A549 (cell line): Measurements from ENCODE around the gene ALDOA. TPM values are rescaled to one million over a fixed set of nuclear protein-coding genes. Genes with fewer than 3 reads are reported as not detected.
"Not testable (repeated sequence)": the region's sequence is repeated elsewhere in the genome, so short reads cannot be mapped to it uniquely, and the experiment has no call there.

Source experiments
- ATAC-seq, 2 experiments: fragments of 200-7000 bp in 1 of 2; fragments of >200 bp in 1 of 2; cut with Nextera tagmentation in 1 of 2; cut with Tn5 transposase in 1 of 2; 3 replicates each; pipeline versions ENCODE4 v1.8.0 to v1.9.1; 2018 to 2020; ENCODE audit warnings: mild to moderate bottlenecking in 1 of 2, moderate library complexity in 1 of 2
- CTCF ChIA-PET: fragments of 300-600 bp; sonication (Branson Sonifier 250); formaldehyde crosslinking; extraction: SDS; loops from one replicate; lab custom pipeline; 2021; ENCODE audit warnings: antibody characterized with exemption, inconsistent platforms; lab: Yijun Ruan, JAX
- POLR2A ChIA-PET: fragments of 350-600 bp; formaldehyde crosslinking; extraction: SDS; loops from one replicate; lab custom pipeline; 2021; ENCODE audit warnings: antibody characterized with exemption, inconsistent platforms; lab: Yijun Ruan, JAX
- DNase-seq, 2 experiments: peaks; one replicate each; pipeline versions ENCODE4 v3.0.0 to v3.0.0-alpha.2; 2011 to 2016; ENCODE audit warnings: low read depth in 1 of 2, low spot score in 1 of 2
- FAIRE-seq: peaks from 2 replicates; lab custom pipeline; 2011; peaks lifted over from hg19 to GRCh38; lab: Jason Lieb, UNC
- H3K27ac ChIP-seq, 2 experiments: fragments of >200 bp; sonication (Bioruptor Twin); formaldehyde crosslinking; 3 replicates each; pipeline ENCODE4 v1.5.1; 2016 to 2017
- H3K4me1 ChIP-seq: fragments of >200 bp; sonication (Bioruptor Twin); formaldehyde crosslinking; 3 replicates; pipeline ENCODE4 v1.6.1; 2016
- H3K4me2 ChIP-seq: fragments of >200 bp; sonication (Bioruptor Twin); formaldehyde crosslinking; 3 replicates; pipeline ENCODE4 v1.6.1; 2016
- H3K4me3 ChIP-seq: fragments of >200 bp; sonication (Bioruptor Twin); formaldehyde crosslinking; 3 replicates; pipeline ENCODE4 v1.5.1; 2016
- H3K9me3 ChIP-seq: fragments of >200 bp; sonication (Bioruptor Twin); formaldehyde crosslinking; 3 replicates; pipeline ENCODE4 v1.6.1; 2016
- GATA3 ChIP-seq: IDR thresholded peaks from 2 replicates; pipeline ENCODE4 v1.6.1; 2012; ENCODE audit warnings: borderline replicate concordance
- HDAC2 ChIP-seq: fragments of 200-600 bp; sonication (generic); IDR thresholded peaks from 2 replicates; pipeline ENCODE4 v1.6.1; 2016
- HEYL ChIP-seq: fragments of 250-450 bp; sonication (Bioruptor Pico); IDR thresholded peaks from 2 replicates; pipeline ENCODE4 v1.8.0; 2021; ENCODE audit warnings: mild to moderate bottlenecking, moderate library complexity
- HOXB13 ChIP-seq: fragments of 250-450 bp; sonication (Bioruptor Pico); IDR thresholded peaks from 2 replicates; pipeline ENCODE4 v1.5.0; 2020; ENCODE audit warnings: low read depth, mild to moderate bottlenecking, moderate library complexity
- HOXB5 ChIP-seq: fragments of 250-450 bp; sonication (Bioruptor Pico); IDR thresholded peaks from 2 replicates; pipeline ENCODE4 v1.5.0; 2020; ENCODE audit warnings: mild to moderate bottlenecking, moderate library complexity
- KDM5A ChIP-seq: fragments of 200-600 bp; sonication (generic); IDR thresholded peaks from 2 replicates; pipeline ENCODE4 v1.6.1; 2016; ENCODE audit warnings: antibody characterized with exemption, mild to moderate bottlenecking
- NFE2L2 ChIP-seq: fragments of 150-350 bp; conservative IDR thresholded peaks from 2 replicates; pipeline ENCODE4 v1.6.1; 2014; ENCODE audit warnings: low read length
- PHF8 ChIP-seq: fragments of 200-600 bp; sonication (generic); IDR thresholded peaks from 2 replicates; pipeline ENCODE4 v1.6.1; 2016; ENCODE audit warnings: low read depth, mild to moderate bottlenecking, antibody characterized with exemption, moderate library complexity, borderline replicate concordance
- RARB ChIP-seq: fragments of 250-450 bp; sonication (Bioruptor Pico); IDR thresholded peaks from 2 replicates; pipeline ENCODE4 v1.8.0; 2021; ENCODE audit warnings: mild to moderate bottlenecking, moderate library complexity
- TFCP2L1 ChIP-seq: fragments of 250-450 bp; sonication (Bioruptor Pico); IDR thresholded peaks from 2 replicates; pipeline ENCODE4 v1.5.0; 2021; ENCODE audit warnings: mild to moderate bottlenecking
- ZNF302 ChIP-seq: fragments of 250-450 bp; sonication (Bioruptor Pico); IDR thresholded peaks from 2 replicates; pipeline ENCODE4 v1.9.0; 2021; ENCODE audit warnings: inconsistent platforms, mild to moderate bottlenecking, moderate library complexity
- ZSCAN20 ChIP-seq: fragments of 250-450 bp; sonication (Bioruptor Pico); IDR thresholded peaks from 2 replicates; pipeline ENCODE4 v1.8.0; 2022; ENCODE audit warnings: mild to moderate bottlenecking, moderate library complexity
- WGBS: methylation state at CpG from one replicate; pipeline ENCODE4 v1.1.6; 2017; ENCODE audit errors: missing lambda C conversion rate; 5-methylcytosine and 5-hydroxymethylcytosine counted together
- polyA plus RNA-seq, 4 experiments: library from polyadenylated mRNA; depleted of rRNA in 3 of 4; stranded (reverse); fragments of >200 nt; fragmentation: RNase III in 1 of 4; extraction: RNeasy Plus Mini Kit Qiagen cat#74134 plus additional on column Dnase treatment in 1 of 4; gene quantifications; 2 replicates in 3 of 4; 3 replicates in 1 of 4; pipeline ENCODE4 v1.2.3, GENCODE V29; 2011 to 2017
- TF ChIP-seq, protein P1 (sequence below): fragments of 450-650 bp; IDR thresholded peaks from 2 replicates; pipeline ENCODE4 v1.6.1; 2014; ENCODE audit warnings: antibody characterized with exemption
- TF ChIP-seq, protein P2 (sequence below): fragments of 250-450 bp; sonication (Bioruptor Pico); IDR thresholded peaks from 2 replicates; pipeline ENCODE4 v1.5.0; 2021; ENCODE audit warnings: mild to moderate bottlenecking, moderate library complexity, borderline replicate concordance
- TF ChIP-seq, protein P3 (sequence below): IDR thresholded peaks from 2 replicates; pipeline ENCODE4 v1.6.1; 2012

ALDOA gene
- polyA plus RNA-seq, 2 of the 4 experiments (the other 2 are of a cell fraction): 741 to 1,286 TPM

DNA sequence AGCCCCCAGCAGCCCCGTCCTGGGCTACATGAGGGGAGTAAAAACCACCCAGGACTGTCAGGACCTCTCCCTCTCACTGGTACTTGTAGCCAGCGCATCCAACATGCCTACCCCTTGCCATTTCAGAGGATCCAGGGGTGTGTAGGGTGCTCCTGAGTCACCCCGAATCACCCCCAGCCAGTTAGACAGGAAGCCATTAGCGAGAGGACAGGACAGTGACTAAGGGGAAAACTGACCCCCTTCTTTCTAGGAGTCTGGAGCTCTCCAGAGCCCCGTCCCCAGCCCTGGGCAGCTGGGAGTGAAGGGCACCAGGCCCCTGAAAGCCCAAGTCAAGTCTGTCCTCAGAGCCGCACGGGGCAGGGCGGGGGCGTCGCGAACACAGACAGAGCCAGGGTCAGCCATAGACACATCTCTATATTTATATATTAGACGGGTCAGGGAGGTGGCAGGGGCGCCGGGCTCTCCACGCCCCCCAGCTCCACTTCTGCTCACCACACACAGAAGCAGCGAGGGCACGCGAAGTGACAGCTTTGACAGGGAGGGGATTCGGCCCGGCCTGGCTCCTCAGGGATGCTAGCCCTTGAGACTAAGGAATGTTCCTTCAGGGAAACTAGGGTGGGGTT, 48.3 kb downstream of the ALDOA start:
- peak overlapping the region; percentile 31; the same call in 2 of the 3 replicates for H3K4me2 ChIP-seq
- CTCF ChIA-PET: interaction anchor here (0.6 to 13.1 kb wide), 14 partner anchors 10 to 413 kb away, joined by 3 to 153 read pairs (median 6); partner anchors contain the start of genes DCTPP1, MAPK3, TBX6 and YPEL3
- H3K9me3 ChIP-seq: no peaks in the 10 kb centered on the region
- FAIRE-seq: no peak
- DNase-seq: no peak
- WGBS: 86% methylated on average over 20 of the region's 20 CpGs
- TF ChIP-seq ZNF302 (CRISPR knock-in tag) (no peak), ZSCAN20 (no peak), HDAC2 (no peak), HOXB5 (CRISPR knock-in tag) (no peak)
- TF ChIP-seq, all 56 proteins: peak for 0
- H3K4me1 ChIP-seq: peaks cover 19% of the 10 kb centered on the region
- H3K4me3 ChIP-seq: no peak overlapping the region
- POLR2A ChIA-PET: interaction anchor here (0.6 kb wide), 1 partner anchor 10 kb away, joined by 3 read pairs; no protein-coding TSS in a partner anchor
- H3K27ac ChIP-seq: peak overlapping the region in 1 of 2 experiments; percentile 72; a peak in 3 of 6 replicates
- peak; percentile 7 to 25; a peak in 3 of 6 replicates for ATAC-seq

DNA sequence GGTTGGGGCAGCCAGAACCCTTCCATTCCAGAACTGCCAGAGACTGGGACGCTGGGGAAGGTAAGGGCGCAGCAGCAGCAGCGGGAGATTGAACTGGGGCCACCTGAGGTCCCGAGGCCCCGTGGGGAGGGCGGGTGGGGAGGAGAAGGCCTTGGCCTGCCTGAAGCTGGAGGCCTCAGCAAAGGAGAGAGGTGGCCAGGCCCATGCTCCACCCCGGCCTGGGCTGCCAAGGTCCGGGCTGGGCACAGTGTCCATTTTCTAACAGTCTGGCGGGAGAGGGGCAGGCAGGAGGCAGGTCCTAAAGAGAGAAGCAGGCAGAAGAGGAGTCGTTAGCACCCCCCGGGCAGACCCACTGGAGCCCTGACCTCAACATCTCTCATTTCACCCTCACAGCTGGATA, 48.9 kb downstream of the ALDOA start:
- Histone ChIP-seq H3K9me3 (no peaks in the 10 kb centered on the region), H3K4me3 (no peak overlapping the region), H3K4me1 (peaks cover 19% of the 10 kb centered on the region), H3K27ac (peak overlapping the region in 1 of 2 experiments; percentile 72; a peak in 3 of 6 replicates), H3K4me2 (no peak overlapping the region)
- FAIRE-seq: no peak
- ChIA-PET POLR2A (no interaction called here), CTCF (interaction anchor here (1.1 to 13.1 kb wide), 6 partner anchors 10 to 414 kb away, joined by 3 to 153 read pairs (median 6); partner anchors contain the start of genes TBX6 and YPEL3)
- 82% methylated on average over 7 of the region's 11 CpGs for WGBS
- DNase-seq: no peak
- no peak for TF ChIP-seq HEYL (CRISPR knock-in tag)
- TF ChIP-seq, protein P1, sequence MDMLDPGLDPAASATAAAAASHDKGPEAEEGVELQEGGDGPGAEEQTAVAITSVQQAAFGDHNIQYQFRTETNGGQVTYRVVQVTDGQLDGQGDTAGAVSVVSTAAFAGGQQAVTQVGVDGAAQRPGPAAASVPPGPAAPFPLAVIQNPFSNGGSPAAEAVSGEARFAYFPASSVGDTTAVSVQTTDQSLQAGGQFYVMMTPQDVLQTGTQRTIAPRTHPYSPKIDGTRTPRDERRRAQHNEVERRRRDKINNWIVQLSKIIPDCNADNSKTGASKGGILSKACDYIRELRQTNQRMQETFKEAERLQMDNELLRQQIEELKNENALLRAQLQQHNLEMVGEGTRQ: no peak
- TF ChIP-seq HDAC2: no peak
- TF ChIP-seq TFCP2L1 (CRISPR knock-in tag): no peak
- TF ChIP-seq, protein P2, sequence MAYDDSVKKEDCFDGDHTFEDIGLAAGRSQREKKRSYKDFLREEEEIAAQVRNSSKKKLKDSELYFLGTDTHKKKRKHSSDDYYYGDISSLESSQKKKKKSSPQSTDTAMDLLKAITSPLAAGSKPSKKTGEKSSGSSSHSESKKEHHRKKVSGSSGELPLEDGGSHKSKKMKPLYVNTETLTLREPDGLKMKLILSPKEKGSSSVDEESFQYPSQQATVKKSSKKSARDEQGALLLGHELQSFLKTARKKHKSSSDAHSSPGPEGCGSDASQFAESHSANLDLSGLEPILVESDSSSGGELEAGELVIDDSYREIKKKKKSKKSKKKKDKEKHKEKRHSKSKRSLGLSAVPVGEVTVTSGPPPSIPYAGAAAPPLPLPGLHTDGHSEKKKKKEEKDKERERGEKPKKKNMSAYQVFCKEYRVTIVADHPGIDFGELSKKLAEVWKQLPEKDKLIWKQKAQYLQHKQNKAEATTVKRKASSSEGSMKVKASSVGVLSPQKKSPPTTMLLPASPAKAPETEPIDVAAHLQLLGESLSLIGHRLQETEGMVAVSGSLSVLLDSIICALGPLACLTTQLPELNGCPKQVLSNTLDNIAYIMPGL (CRISPR knock-in tag): no peak
- TF ChIP-seq, protein P3, sequence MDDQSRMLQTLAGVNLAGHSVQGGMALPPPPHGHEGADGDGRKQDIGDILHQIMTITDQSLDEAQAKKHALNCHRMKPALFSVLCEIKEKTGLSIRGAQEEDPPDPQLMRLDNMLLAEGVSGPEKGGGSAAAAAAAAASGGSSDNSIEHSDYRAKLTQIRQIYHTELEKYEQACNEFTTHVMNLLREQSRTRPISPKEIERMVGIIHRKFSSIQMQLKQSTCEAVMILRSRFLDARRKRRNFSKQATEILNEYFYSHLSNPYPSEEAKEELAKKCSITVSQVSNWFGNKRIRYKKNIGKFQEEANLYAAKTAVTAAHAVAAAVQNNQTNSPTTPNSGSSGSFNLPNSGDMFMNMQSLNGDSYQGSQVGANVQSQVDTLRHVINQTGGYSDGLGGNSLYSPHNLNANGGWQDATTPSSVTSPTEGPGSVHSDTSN: no peak
- TF ChIP-seq NFE2L2: no peak
- TF ChIP-seq ZSCAN20: no peak
- no peak for TF ChIP-seq KDM5A
- no peak for TF ChIP-seq PHF8
- TF ChIP-seq HOXB13 (CRISPR knock-in tag): no peak
- no peak for TF ChIP-seq GATA3
- no peak for TF ChIP-seq RARB (CRISPR knock-in tag)
- ATAC-seq: no peak

DNA sequence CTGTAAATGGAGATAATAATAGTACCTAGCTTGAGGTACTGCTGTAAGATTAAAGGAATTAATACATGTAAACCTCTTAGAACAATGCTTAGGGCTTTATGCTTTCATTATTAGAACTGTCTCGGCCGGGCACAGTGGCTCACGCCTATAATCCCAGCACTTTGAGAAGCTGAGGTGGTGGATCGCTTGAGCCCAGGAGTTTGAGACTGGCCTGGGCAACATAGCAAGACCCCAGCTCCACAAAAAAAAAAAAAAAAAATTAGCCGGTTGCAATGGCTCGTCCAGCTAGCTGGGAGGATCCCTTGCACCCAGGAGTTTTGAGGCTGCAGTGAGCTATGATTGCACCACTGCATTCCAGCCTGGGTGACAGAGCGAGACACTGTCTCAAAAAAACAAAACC, 49.3 kb downstream of the ALDOA start:
- CTCF ChIA-PET: interaction anchor here (1.1 to 13.1 kb wide), 3 partner anchors 9 to 250 kb away, joined by 3 to 153 read pairs (median 6); partner anchors contain the start of genes TBX6 and YPEL3
- H3K4me3 ChIP-seq, FAIRE-seq, H3K27ac ChIP-seq, ATAC-seq, DNase-seq, POLR2A ChIA-PET, H3K4me2 ChIP-seq, H3K9me3 ChIP-seq: not testable (repeated sequence)
- 84% methylated on average over 7 of the region's 7 CpGs for WGBS
- H3K4me1 ChIP-seq: peaks cover 19% of the 10 kb centered on the region
